ENCODE results near the gene NOL6.
A peak's percentile ranks its signal among the peaks of the same experiment; 100 is the strongest.
"Not testable (repeated sequence)": the region's sequence is repeated elsewhere in the genome, so short reads cannot be mapped to it uniquely, and the experiment has no call there.

NOL6 gene

GRCh38 chr9:33429256-33429985, 44.3 kb downstream of the NOL6 start:
- no peak for DNase-seq

DNA sequence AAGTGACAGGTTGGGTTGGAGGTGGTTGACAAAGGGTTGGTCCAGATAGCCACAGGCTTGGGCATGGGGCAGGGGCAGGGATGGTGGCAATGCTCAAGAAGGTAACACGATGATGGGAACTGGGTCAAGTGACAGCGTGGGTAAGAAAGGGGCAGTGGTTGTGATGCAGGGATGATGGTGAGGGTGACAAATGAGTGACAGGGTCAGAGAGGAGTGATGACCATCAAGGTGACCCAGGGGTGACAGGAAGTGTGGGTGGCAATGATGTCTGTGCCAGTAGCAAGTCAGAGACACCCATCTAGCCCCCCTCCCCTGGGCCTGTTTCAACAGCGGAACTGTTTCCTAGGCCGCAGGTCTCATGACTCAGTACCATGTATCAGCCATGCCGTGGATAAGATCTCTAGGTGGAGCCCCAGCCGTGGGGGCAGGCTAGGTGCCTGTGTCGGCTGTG, 46.9 kb downstream of the NOL6 start:
- no peak for DNase-seq

GRCh38 chr9:33425128-33425533, 48.6 kb downstream of the NOL6 start:
- no peak for DNase-seq

- not testable (repeated sequence) for DNase-seq
These were observed 49.2 kb downstream of the NOL6 start for GRCh38 chr9:33424492-33424891.

GRCh38 chr9:33424043-33424442, 49.7 kb downstream of the NOL6 start:
- DNase-seq: not testable (repeated sequence)

DNA sequence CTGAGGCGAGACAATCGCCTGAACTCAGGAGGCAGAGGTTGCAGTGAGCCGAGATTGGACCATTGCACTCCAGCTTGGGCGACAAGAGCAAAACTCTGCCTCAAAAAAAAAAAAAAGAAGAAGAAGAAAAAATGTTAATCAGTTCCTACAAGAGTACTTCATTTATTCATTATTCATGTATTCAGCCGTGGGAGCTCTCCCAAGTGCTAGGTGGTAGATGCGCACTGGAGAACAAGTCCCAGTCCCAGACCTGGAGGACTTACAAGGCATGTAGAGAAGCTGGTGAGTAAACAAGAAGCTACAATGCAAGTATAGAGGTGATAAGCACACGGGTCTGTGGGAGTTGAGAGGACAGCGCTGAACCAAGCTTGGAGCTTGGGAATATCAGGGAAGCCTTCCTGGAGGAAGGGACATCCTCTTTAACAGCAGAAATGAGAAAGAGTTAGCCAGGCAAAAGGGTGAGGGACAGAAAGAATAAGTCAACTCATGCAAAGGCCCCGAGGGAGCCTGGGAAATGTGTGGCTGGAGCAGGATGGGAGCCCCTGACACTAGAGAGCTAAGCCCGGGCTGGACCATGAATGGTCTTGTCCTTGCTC, 53.9 kb downstream of the NOL6 start:
- no peak for DNase-seq

DNA sequence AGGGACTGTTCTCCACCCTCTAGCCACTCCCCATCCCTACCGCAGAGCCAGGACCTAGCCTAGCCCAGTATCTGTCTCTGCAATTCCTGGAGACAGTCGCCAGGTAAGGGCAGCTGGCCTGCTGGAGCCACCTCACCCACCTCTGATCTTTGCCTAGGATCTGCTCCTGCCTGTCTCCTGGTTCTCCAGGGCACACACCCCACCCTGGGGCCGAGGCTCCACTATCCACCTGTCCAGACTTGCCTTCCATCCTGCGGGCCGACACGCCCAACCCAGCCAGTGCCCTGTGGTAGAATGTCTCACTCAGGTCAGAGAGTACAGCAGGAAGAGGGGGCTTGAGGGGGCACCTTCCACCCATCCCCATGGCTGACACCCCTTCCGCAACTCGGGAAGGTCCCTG, 55.6 kb downstream of the NOL6 start:
- DNase-seq: no peak

DNA sequence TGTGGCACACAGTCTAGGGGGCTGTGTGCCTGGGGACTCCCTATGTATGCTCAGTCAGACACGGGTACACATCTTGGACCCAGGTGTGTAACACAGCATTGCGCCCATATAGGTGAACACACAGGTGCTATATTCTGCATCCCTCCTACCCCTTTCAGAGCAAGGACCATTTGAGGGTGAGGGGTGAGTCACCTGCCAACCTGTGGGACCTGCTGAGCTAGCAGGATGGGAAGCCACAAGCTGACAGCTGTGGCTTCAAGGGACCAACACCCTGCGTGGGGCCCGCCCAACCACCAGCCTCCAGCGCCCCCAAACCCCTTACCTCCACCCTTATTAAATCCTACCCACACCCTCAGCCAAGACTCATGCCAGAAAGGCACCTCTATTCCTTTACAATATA, 56.7 kb downstream of the NOL6 start:
- no peak for DNase-seq

- peak in 1 of 2 donors; percentile 24 for DNase-seq
These were observed 58.2 kb downstream of the NOL6 start for GRCh38 chr9:33415501-33416038.

- DNase-seq: no peak
These were observed 58.7 kb downstream of the NOL6 start for GRCh38 chr9:33414889-33415500.

DNA sequence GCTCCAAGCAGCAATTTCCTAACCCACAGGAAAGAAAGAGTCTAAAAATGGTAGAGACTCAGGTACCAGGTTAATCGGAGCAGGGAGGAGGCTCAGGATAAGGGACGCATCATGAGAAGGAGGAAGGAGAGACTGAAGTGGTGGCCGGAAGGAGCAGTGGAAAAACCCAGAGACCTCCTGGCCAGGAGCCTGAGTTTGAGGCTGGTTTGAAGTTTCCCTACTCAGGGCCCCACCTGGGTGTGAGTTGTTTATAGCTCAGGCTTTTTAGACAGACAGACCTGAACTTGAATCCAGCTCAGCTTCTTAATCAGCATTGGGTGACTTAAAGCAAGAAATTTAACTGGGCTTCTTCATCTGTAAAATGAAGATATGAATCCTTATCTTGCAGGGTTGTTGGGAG, 59.5 kb downstream of the NOL6 start:
- no peak for DNase-seq

All from hippocampal formation (tissue), 2 donors.